SK-N-SH (cell line): ENCODE measurements around the gene SLC29A1. TPM values are rescaled to one million over a fixed set of nuclear protein-coding genes. Genes with fewer than 3 reads are reported as not detected.

Experiments used
- CTCF ChIA-PET: fragments of 300-600, 350-600 bp; formaldehyde crosslinking; extraction: SDS; loops from one replicate; lab custom pipeline; 2021; lab: Yijun Ruan, JAX
- POLR2A ChIA-PET: fragments of 350-600 bp; sonication (Branson Sonifier 250); formaldehyde crosslinking; extraction: SDS; loops from one replicate; lab custom pipeline; 2020; ENCODE audit warnings: antibody characterized with exemption, inconsistent platforms; lab: Yijun Ruan, JAX
- DNase-seq: peaks from one replicate; pipeline ENCODE4 v3.0.0; 2012
- H2AFZ ChIP-seq: fragments of 200-600 bp; sonication (generic); 2 replicates; pipeline ENCODE4 v1.8.1; 2016; ENCODE audit warnings: antibody characterized with exemption, mild to moderate bottlenecking, low read depth
- H3F3A ChIP-seq: fragments of 200-600 bp; sonication (generic); replicated peaks from 2 replicates; pipeline ENCODE3; 2016; ENCODE audit warnings: antibody characterized with exemption, mild to moderate bottlenecking; ENCODE audit not compliant: insufficient read depth
- H3K27ac ChIP-seq, 2 experiments: fragments of 200-500 bp in 1 of 2; fragments of 200-600 bp in 1 of 2; sonication (Bioruptor generic) in 1 of 2; sonication (generic), shearing (Covaris generic) in 1 of 2; 2 replicates each; pipeline versions ENCODE4 v1.5.1 to v1.6.1; 2014 to 2016; ENCODE audit warnings: low read depth in 2 of 2, inconsistent platforms in 1 of 2, low read length in 1 of 2, mild to moderate bottlenecking in 1 of 2, mixed read lengths in 1 of 2
- H3K27me3 ChIP-seq: fragments of 200-600 bp; sonication (generic), shearing (Covaris generic); 2 replicates; pipeline ENCODE4 v1.6.1; 2016; ENCODE audit warnings: mixed run types; ENCODE audit not compliant: insufficient read depth
- H3K36me3 ChIP-seq, 2 experiments: fragments of 200-500 bp in 1 of 2; fragments of 200-600 bp in 1 of 2; sonication (Bioruptor generic) in 1 of 2; sonication (generic) in 1 of 2; replicated peaks in 1 of 2; 2 replicates each; pipeline versions ENCODE3 to v1.5.1; 2014 to 2016; ENCODE audit warnings: low read length in 1 of 2, mild to moderate bottlenecking in 1 of 2; ENCODE audit not compliant: insufficient read depth in 2 of 2, control insufficient read depth in 1 of 2
- H3K4me1 ChIP-seq, 2 experiments: fragments of 200-500 bp in 1 of 2; fragments of 200-600 bp in 1 of 2; sonication (Bioruptor generic) in 1 of 2; sonication (generic), shearing (Covaris generic) in 1 of 2; 2 replicates each; pipeline versions ENCODE4 v1.5.1 to v1.6.1; 2014 to 2016; ENCODE audit warnings: low read depth in 1 of 2, low read length in 1 of 2, mixed run types in 1 of 2; ENCODE audit not compliant: insufficient read depth in 2 of 2, control insufficient read depth in 1 of 2
- H3K4me2 ChIP-seq: fragments of 200-600 bp; sonication (generic), shearing (Covaris generic); 2 replicates; pipeline ENCODE4 v1.6.1; 2017; ENCODE audit warnings: mixed run types
- H3K4me3 ChIP-seq, 2 experiments: fragments of 200-500 bp in 1 of 2; fragments of 200-600 bp in 1 of 2; sonication (Bioruptor generic) in 1 of 2; sonication (generic), shearing (Covaris generic) in 1 of 2; 2 replicates each; pipeline versions ENCODE4 v1.5.1 to v1.8.1; 2014 to 2016; ENCODE audit warnings: low read depth in 2 of 2, inconsistent platforms in 1 of 2, low read length in 1 of 2, mild to moderate bottlenecking in 1 of 2, mixed read lengths in 1 of 2, moderate library complexity in 1 of 2
- H3K79me2 ChIP-seq: fragments of 200-600 bp; sonication (generic); 2 replicates; pipeline ENCODE4 v1.8.1; 2017; ENCODE audit warnings: mild to moderate bottlenecking; ENCODE audit not compliant: insufficient read depth
- H3K9ac ChIP-seq: fragments of 200-600 bp; sonication (generic); 2 replicates; pipeline ENCODE4 v1.6.1; 2017; ENCODE audit warnings: mixed run types
- H3K9me2 ChIP-seq: fragments of 200-600 bp; sonication (generic); 2 replicates; pipeline ENCODE4 v1.6.1; 2017; ENCODE audit warnings: mixed run types
- H3K9me3 ChIP-seq: fragments of 200-600 bp; sonication (generic); 2 replicates; pipeline ENCODE4 v1.6.1; 2017; ENCODE audit warnings: mixed run types, mild to moderate bottlenecking, moderate library complexity
- H4K20me1 ChIP-seq: fragments of 200-600 bp; sonication (generic); 2 replicates; pipeline ENCODE4 v1.6.1; 2017; ENCODE audit warnings: mild to moderate bottlenecking, mixed run types; ENCODE audit not compliant: insufficient read depth
- CHD2 ChIP-seq: fragments of 150-350 bp; IDR thresholded peaks from 2 replicates; pipeline ENCODE4 v1.6.1; 2018; ENCODE audit warnings: low read length; ENCODE audit not compliant: partially characterized antibody
- EP300 ChIP-seq, 2 experiments: IDR thresholded peaks; 2 replicates each; pipeline versions ENCODE4 v1.4.0 to v1.6.1; 2012; ENCODE audit warnings: borderline replicate concordance in 1 of 2, low read depth in 1 of 2, low read length in 1 of 2
- EZH2phosphoT487 ChIP-seq: fragments of 200-600 bp; sonication (generic); IDR thresholded peaks from 2 replicates; pipeline ENCODE4 v1.6.1; 2017; ENCODE audit warnings: low read depth, mixed run types, mild to moderate bottlenecking, antibody characterized with exemption, moderate library complexity, borderline replicate concordance
- FOXM1 ChIP-seq: IDR thresholded peaks from 2 replicates; pipeline ENCODE4 v1.4.0; 2012; ENCODE audit warnings: low read depth, mild to moderate bottlenecking
- GATA2 ChIP-seq: sonication (generic); formaldehyde crosslinking; IDR thresholded peaks from 2 replicates; pipeline ENCODE4 v1.5.0; 2020; ENCODE audit warnings: mild to moderate bottlenecking, missing genetic modification reagents
- JUND ChIP-seq: IDR thresholded peaks from 2 replicates; pipeline ENCODE4 v1.4.0; 2012
- MEF2A ChIP-seq: IDR thresholded peaks from 2 replicates; pipeline ENCODE4 v1.4.0; 2012; ENCODE audit warnings: low read depth, borderline replicate concordance
- NFIC ChIP-seq: IDR thresholded peaks from 2 replicates; pipeline ENCODE4 v1.4.0; 2012; ENCODE audit warnings: borderline replicate concordance
- POLR2AphosphoS5 ChIP-seq: IDR thresholded peaks from 2 replicates; pipeline ENCODE4 v1.6.1; 2012; ENCODE audit warnings: low read depth, low read length
- RFX5 ChIP-seq: IDR thresholded peaks from 2 replicates; pipeline ENCODE4 v1.6.1; 2012; ENCODE audit warnings: mild to moderate bottlenecking, improper control_type of control experiment, low read length
- RXRA ChIP-seq: IDR thresholded peaks from 2 replicates; pipeline ENCODE4 v1.4.0; 2012; ENCODE audit warnings: low read depth, mild to moderate bottlenecking, borderline replicate concordance
- SIN3A ChIP-seq: IDR thresholded peaks from 2 replicates; pipeline ENCODE4 v1.6.1; 2012; ENCODE audit warnings: low read depth, mild to moderate bottlenecking, low read length, moderate library complexity, borderline replicate concordance
- TCF12 ChIP-seq: IDR thresholded peaks from 2 replicates; pipeline ENCODE4 v1.4.0; 2012
- TEAD4 ChIP-seq: IDR thresholded peaks from 2 replicates; pipeline ENCODE4 v1.4.0; 2012; ENCODE audit warnings: mild to moderate bottlenecking, borderline replicate concordance; ENCODE audit not compliant: insufficient read depth
- YY1 ChIP-seq: IDR thresholded peaks from 2 replicates; pipeline ENCODE4 v1.4.0; 2012; ENCODE audit warnings: low read depth, mild to moderate bottlenecking
- WGBS: methylation state at CpG from one replicate; pipeline ENCODE4 v1.1.6; 2017; ENCODE audit warnings: low lambda C conversion rate; 5-methylcytosine and 5-hydroxymethylcytosine counted together
- polyA plus RNA-seq, 3 experiments: library from polyadenylated mRNA; depleted of rRNA; stranded (reverse); fragments of >200 nt; gene quantifications; 2 replicates each; pipeline ENCODE4 v1.2.3, GENCODE V29; 2012
- TF ChIP-seq, protein P1 (sequence below): fragments of 150-350 bp; IDR thresholded peaks from 2 replicates; pipeline ENCODE4 v1.6.1; 2016; ENCODE audit warnings: mild to moderate bottlenecking, low read depth, low read length
- TF ChIP-seq, protein P2 (sequence below): IDR thresholded peaks from 2 replicates; pipeline ENCODE4 v1.4.0; 2012; ENCODE audit warnings: low read depth
- TF ChIP-seq, protein P3 (sequence below): IDR thresholded peaks from 2 replicates; pipeline ENCODE4; 2012
- TF ChIP-seq, protein P4 (sequence below): fragments of 150-350 bp; IDR thresholded peaks from 2 replicates; pipeline ENCODE4 v1.6.1; 2017; ENCODE audit warnings: antibody characterized with exemption, low read length, low read depth, borderline replicate concordance
- TF ChIP-seq, protein P5 (sequence below): fragments of 200-600 bp; sonication (generic); IDR thresholded peaks from 2 replicates; pipeline ENCODE4 v1.6.1; 2017; ENCODE audit warnings: antibody characterized with exemption, mild to moderate bottlenecking, moderate library complexity

Gene SLC29A1
- polyA plus RNA-seq, 1 of the 3 experiments (the other 2 are of a cell fraction): 44.5 TPM

DNA sequence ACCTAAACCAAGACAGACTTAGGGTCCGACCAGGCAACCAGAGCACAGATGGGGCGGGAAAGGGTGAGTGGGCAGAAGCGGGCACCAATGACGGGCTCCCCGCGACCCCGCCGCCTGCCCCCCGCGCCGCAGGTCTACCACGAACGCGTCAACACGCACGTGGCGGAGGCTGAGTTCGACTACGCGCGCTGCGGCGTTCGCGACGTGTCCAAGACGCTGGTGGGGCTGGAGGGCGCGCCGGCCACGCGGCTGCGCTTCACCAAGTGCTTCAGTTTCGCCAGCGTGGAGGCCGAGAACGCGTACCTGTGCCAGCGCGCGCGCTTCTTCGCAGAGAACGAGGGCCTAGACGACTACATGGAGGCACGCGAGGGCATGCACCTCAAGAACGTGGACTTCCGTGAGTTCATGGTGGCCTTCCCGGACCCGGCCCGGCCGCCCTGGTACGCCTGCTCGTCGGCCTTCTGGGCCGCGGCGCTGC is 51.9 kb downstream of the SLC29A1 start:
- no peaks in the 10 kb centered on the region for H4K20me1 ChIP-seq
- no peak overlapping the region for H3K9ac ChIP-seq
- no peaks in the 10 kb centered on the region for H3K79me2 ChIP-seq
- H3K9me2 ChIP-seq: no peaks in the 10 kb centered on the region
- ChIA-PET POLR2A (no interaction called here), CTCF (no interaction called here)
- H3K27ac ChIP-seq: no peak overlapping the region
- H3F3A ChIP-seq: no peaks in the 10 kb centered on the region
- DNase-seq: peak; percentile 16
- H3K36me3 ChIP-seq: no peaks in the 10 kb centered on the region
- H3K4me1 ChIP-seq: peaks cover 0 to 12% of the 10 kb centered on the region in 2 experiments; a peak in 1 of 4 replicates
- no peak overlapping the region for H2AFZ ChIP-seq
- H3K27me3 ChIP-seq: 0 out of 2 replicates have a peak, but pooled peaks cover 15% of the 10 kb centered on the region
- TF ChIP-seq RXRA: no peak
- no peak for TF ChIP-seq EP300 (IDR thresholded peaks at IDR 0.05; ENCODE audit: borderline replicate concordance in 1 of 2, low read depth in 1 of 2, low read length in 1 of 2)
- no peak for TF ChIP-seq FOXM1
- TF ChIP-seq YY1: no peak
- TF ChIP-seq MEF2A: no peak
- TF ChIP-seq, protein P1, sequence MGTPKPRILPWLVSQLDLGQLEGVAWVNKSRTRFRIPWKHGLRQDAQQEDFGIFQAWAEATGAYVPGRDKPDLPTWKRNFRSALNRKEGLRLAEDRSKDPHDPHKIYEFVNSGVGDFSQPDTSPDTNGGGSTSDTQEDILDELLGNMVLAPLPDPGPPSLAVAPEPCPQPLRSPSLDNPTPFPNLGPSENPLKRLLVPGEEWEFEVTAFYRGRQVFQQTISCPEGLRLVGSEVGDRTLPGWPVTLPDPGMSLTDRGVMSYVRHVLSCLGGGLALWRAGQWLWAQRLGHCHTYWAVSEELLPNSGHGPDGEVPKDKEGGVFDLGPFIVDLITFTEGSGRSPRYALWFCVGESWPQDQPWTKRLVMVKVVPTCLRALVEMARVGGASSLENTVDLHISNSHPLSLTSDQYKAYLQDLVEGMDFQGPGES: no peak
- no peak for TF ChIP-seq TEAD4
- no peak for TF ChIP-seq NFIC
- no peak for TF ChIP-seq GATA2 (CRISPR knock-in tag)
- TF ChIP-seq, protein P2, sequence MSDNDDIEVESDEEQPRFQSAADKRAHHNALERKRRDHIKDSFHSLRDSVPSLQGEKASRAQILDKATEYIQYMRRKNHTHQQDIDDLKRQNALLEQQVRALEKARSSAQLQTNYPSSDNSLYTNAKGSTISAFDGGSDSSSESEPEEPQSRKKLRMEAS: no peak
- no peak for TF ChIP-seq JUND
- no peak for TF ChIP-seq SIN3A
- no peak for TF ChIP-seq CHD2
- TF ChIP-seq, protein P3, sequence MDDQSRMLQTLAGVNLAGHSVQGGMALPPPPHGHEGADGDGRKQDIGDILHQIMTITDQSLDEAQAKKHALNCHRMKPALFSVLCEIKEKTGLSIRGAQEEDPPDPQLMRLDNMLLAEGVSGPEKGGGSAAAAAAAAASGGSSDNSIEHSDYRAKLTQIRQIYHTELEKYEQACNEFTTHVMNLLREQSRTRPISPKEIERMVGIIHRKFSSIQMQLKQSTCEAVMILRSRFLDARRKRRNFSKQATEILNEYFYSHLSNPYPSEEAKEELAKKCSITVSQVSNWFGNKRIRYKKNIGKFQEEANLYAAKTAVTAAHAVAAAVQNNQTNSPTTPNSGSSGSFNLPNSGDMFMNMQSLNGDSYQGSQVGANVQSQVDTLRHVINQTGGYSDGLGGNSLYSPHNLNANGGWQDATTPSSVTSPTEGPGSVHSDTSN: no peak
- TF ChIP-seq EZH2phosphoT487: no peak
- no peak for TF ChIP-seq TCF12
- TF ChIP-seq, protein P4, sequence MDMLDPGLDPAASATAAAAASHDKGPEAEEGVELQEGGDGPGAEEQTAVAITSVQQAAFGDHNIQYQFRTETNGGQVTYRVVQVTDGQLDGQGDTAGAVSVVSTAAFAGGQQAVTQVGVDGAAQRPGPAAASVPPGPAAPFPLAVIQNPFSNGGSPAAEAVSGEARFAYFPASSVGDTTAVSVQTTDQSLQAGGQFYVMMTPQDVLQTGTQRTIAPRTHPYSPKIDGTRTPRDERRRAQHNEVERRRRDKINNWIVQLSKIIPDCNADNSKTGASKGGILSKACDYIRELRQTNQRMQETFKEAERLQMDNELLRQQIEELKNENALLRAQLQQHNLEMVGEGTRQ: no peak
- no peak for TF ChIP-seq RFX5
- TF ChIP-seq, protein P5, sequence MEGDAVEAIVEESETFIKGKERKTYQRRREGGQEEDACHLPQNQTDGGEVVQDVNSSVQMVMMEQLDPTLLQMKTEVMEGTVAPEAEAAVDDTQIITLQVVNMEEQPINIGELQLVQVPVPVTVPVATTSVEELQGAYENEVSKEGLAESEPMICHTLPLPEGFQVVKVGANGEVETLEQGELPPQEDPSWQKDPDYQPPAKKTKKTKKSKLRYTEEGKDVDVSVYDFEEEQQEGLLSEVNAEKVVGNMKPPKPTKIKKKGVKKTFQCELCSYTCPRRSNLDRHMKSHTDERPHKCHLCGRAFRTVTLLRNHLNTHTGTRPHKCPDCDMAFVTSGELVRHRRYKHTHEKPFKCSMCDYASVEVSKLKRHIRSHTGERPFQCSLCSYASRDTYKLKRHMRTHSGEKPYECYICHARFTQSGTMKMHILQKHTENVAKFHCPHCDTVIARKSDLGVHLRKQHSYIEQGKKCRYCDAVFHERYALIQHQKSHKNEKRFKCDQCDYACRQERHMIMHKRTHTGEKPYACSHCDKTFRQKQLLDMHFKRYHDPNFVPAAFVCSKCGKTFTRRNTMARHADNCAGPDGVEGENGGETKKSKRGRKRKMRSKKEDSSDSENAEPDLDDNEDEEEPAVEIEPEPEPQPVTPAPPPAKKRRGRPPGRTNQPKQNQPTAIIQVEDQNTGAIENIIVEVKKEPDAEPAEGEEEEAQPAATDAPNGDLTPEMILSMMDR: no peak
- TF ChIP-seq POLR2AphosphoS5: no peak
- no peaks in the 10 kb centered on the region for H3K9me3 ChIP-seq
- 94% methylated on average over 33 of the region's 59 CpGs for WGBS
- H3K4me2 ChIP-seq: no peak overlapping the region
- H3K4me3 ChIP-seq: no peak overlapping the region
